Pulmonary artery endothelial cell (primary cell): ENCODE data around the gene RTRAF. TPM values are rescaled to one million over a fixed set of nuclear protein-coding genes. Genes with fewer than 3 reads are reported as not detected.

Experiments used
- DNase-seq: peaks from one replicate; pipeline ENCODE4 v3.0.0-alpha.2; 2011; ENCODE audit warnings: low read depth, low spot score
- total RNA-seq: library from RNA; depleted of rRNA; stranded (reverse); fragments of >200 nt; gene quantifications from 2 replicates; pipeline ENCODE4 v1.2.3, GENCODE V29; 2014

RTRAF gene
- total RNA-seq, 1 donor from 2014 or later = 310 TPM

DNA sequence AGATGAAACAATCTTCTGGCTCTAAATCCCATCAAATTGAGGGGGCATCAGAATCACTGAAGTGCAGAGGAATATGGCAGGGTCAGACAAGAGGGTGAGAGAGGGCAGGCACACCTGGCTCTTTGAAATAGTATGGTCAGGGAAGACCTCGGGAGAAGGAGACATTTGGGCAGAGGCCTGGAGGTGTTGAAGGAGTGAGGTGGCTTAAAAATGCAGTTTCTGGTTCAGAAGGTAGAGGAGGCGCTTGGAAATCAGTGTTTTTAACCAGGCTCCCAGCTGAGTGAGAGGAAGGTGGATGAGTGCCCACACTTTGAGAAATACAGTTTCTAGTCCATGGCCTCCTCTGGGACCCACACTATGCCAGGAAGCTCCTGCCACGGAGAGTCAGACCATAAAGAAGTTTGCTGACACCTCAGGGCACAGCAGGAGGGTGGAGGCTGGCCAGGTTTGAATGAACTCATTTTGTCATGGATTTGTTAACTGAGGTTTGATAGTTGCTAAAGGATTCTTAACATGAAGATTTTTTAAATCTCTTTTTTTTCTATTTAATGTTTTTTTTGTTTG lies 59.4 kb downstream of the RTRAF start:
- DNase-seq = no peak

DNA sequence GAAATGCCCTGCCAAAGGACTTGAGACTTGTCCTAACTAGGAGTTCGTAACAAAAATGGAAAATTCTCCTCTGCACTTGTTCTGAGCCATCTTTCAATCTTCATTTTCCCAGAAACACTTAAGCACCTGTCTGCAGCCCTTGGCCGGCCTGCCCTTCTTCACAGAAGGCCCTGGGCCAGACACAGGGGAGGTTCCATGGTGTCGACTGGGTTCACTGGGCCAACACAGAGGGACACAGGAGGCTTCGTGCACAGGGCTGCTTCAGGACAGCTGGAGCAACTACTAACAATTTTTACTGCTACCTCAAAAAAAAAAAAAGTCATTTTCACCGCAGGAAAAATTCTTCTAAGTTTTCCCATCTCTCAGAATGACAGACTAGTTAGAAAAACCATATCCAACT lies 59.9 kb downstream of the RTRAF start:
- DNase-seq = no peak

DNA sequence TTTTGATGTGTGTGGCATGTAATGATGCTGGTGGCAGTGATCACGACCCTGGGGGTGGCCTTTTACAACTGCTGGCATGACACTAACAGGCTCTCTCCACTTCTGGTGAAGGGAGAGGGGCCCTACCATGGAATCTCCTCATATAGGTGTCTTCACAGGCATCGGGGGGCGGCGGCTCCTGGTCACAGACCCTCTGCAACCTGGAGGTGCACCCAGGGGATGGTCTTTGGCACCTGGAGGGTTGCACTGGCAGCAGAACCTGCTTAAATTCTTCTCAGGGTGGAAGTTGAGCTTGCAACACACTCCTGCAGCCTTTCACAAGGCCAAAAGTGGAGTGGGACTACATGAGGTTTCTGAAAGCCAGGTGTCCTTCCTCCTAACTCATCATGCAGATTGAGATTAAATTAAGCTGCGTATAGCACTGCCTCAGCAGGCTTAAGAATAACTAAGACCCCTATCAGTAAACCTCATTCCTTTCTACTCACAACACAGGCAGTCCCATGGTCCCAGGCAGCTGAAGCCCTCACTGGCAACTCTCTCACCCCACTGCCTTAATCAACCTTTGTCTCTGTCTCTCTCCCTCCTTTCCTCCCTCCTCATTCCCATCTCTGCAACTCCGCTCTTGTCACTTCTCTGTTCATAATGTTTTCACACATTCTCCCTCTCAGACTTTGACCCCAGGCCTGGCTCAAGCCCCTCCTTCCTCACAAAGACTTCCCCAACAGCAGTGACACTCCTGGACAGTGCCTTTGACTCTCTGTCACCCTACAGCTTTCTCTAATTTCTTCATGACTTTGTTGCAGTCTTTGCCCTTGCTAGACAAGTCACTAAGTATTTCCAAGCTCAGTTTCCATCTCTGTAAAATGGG lies 60.6 kb downstream of the RTRAF start:
- DNase-seq = no peak

DNA sequence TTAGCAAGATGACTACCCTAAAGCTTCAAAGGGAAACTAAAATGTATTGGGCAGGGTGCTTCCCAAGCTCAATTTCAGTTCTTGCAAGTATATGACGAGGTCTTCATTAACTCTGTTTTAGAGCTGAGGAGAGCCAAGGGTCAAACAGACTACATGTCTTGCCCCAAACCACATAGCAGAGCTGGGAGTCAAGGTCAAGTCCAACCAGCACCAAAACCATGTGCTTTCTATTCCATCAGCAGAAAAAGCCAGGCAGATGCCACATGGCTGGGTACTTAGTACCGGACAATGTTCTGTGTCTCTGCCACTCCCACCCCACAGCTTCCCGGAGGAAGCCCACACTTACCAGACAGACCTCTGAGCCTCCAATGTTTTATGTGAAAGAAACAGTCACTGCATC lies 61.9 kb downstream of the RTRAF start:
- no peak for DNase-seq

DNA sequence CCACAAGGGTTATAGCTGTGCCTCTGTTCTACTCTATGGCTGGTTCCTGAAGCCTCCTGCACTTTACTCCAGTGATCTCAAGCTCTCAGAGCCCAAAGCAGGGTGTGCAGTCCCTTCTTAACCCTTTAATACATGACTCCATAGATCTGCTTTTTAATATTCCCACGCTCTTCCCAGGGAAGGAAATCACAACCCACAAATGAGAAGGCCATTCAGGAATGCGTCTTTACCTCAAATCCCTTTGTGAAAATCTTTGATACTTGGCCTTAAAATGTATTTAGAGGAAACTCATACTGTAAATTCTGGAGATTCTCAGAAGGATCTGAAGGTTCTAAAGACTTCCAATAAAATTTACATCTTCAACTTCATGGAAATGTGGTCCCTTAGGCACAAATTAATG lies 62.5 kb downstream of the RTRAF start:
- no peak for DNase-seq

DNA sequence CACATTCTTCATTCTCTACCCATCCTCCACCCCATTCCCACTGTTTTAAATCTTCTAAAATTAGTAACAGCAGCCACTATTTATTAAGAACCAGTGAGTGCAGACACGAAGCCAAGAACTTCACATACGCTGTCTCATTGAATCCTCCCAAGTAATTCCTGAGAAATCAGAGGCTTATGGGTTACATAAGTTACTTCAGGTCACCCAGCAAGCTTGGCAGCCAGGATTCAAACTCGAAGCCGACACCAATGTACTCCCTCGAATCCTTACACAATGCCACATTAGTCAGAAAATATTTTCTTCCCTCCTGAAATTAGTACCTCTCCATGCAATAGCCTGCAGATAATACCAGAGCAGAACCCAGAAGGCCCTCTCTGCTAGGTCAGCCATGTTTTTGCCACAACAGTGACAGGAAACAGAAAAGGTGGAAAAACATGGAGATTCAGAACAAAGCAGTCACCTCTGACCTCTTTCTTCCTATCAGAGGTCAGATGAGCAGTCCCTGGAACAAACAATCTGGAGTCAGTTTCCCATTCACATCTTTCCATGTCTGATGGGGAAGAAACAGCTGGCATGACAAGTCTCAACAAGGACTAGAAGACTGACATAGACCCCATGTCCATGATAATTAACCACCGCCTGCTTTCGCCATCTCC lies 63.1 kb downstream of the RTRAF start:
- no peak for DNase-seq

DNA sequence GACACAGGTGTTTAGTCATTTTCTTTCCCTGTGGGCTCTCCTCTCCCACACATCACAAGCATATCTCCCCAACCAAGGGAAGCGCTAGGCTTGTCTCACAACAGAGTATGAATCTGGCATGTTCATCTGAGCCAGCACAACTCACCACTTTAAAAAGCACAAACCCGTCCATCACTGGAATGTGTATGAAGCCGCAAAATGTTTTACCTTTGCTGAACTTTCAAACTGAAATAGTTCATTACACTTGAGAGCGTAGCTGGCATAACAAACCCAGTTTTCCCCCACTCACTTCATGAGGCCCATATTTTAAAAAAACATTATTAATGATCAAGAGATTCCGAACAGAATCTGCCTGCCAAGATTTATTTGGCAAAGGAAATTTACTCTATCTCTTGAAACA lies 63.7 kb downstream of the RTRAF start:
- DNase-seq = no peak

DNA sequence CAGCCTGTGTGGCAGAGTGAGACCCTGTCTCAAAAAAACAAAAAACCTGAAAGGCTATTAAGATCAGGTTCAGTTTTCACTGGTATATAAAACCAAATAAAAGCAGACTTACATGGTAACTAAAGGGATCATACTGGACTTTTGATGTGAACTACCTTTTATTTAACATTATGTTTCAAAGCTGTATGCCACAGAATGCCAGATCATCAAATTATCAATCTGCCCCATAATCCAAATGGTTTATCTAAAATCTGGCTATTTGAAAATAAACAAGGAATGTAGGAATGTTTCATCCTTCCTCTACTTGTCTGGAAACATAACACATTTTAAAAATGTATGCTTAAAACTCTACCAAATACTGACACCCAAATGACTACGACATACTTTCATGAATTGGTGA lies 65.3 kb downstream of the RTRAF start:
- DNase-seq = no peak

DNA sequence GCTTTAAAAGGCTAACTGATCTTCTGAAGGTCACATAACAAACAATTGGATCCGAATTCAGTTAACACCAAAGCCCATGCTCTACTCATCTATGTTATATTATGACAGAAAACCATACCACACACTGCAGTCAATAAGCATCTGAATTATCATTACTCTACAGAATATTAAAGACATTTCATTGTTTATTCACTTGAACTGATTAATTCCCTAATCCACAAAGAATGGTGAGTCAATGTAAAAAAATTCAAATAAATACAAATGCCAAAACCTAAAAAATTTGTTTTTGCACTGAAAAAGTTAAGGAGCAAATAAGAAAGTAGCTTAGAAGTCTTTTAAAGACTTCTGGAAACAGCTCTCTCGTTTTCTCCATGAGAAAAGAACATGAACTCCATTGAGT lies 65.8 kb downstream of the RTRAF start:
- no peak for DNase-seq

DNA sequence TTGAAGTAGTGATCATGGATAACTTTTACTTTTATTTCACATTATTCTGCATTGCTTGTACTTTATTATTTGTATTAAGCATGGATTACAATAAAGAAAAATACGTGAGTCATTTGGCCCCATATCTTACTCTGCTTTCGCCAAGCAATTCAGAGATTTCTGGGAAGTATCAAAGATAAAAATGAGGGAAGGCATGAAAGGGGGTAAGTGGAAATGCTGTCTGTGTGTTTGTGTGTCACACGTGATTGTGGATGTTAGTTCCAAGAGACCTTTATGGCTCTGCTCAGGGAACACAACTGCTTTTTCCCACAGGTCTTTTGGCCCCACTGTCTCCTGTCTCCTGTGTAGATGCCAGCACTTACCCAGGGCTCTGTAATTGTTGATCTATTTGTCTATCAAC lies 69.0 kb downstream of the RTRAF start:
- DNase-seq = no peak

DNA sequence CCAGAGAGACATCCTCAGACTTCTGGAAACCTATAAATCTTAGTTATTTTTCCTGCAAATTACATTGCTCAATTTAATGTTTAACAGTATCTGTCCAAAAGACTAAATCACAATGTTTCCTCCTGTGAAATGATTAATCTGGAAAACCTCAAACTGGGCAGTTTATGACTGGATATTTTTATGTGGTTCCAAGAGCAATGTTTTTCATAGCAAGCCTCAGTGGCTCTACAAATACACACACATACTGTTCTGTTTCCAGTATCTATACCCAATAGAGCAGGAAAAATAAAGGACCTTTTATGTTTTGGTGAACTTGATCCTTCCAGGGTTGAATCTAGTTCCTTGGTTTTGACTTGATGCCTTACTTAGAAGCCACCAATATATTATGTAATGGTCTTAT lies 70.3 kb downstream of the RTRAF start:
- no peak for DNase-seq

DNA sequence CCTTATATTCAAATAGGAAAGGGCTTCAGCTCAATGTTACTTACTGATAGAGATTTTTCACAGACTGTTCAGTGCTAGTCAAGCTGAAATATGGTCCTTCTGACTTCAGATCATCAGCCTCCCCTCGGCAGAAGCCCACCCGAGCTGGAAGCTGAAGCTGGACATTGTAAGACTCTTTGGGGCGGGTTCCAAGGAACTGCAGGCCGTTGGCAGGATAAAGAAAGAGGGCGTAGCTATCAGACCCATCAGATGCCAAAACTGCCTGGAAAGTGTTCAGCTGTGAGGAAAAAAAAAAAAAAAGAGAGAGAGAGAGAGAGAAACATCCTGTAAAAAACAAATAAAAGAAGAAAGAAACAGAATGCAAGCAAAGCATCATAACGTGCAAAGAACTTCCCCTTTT lies 70.7 kb downstream of the RTRAF start:
- DNase-seq = no peak

Other genes starting within 250 kb of the RTRAF start
- 0.20 TPM in 1 of 2 replicates, not detected in the other for gene GNG2, start 128.9 kb upstream of the RTRAF start, total RNA-seq
- gene NID2, start 79.5 kb downstream of the RTRAF start, total RNA-seq = 27.9 and 65.0 TPM in 2 replicates